Measurements from ENCODE around the gene NECTIN3.

NECTIN3 gene

DNA sequence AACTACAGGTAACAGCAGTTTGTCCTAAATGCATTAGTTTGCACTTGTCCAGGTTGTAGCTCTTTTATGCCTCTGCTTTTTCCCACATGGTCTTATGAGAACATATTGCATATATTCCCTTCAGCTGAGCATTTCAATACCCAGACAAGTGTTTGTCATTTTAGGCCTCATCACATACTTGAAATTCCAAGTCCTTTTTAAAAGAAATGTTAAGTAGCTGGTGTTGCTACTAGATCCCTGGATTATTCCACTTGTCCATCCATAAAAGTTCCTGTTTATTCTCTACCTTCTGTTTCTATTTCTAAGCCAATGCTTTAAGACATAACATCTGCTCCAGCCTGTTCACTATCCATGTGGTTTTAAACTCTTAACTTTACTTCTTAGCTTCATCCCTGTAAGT, 128.4 kb downstream of the NECTIN3 start:
- TF ChIP-seq GFI1B (tag by site-specific recombination; IDR thresholded peaks at IDR 0.05) (no peak), ZNF529 (tag by site-specific recombination; IDR thresholded peaks at IDR 0.05; ENCODE audit: insufficient replicate concordance) (no peak), KLF1 (tag by site-specific recombination; IDR thresholded peaks at IDR 0.05) (no peak), ZNF214 (tag by site-specific recombination; IDR thresholded peaks at IDR 0.05; ENCODE audit: borderline replicate concordance) (no peak), ZNF10 (tag by site-specific recombination; IDR thresholded peaks at IDR 0.05) (no peak)
- TF ChIP-seq, protein P1, sequence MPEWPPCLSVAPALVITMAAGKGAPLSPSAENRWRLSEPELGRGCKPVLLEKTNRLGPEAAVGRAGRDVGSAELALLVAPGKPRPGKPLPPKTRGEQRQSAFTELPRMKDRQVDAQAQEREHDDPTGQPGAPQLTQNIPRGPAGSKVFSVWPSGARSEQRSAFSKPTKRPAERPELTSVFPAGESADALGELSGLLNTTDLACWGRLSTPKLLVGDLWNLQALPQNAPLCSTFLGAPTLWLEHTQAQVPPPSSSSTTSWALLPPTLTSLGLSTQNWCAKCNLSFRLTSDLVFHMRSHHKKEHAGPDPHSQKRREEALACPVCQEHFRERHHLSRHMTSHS (tag by site-specific recombination; IDR thresholded peaks at IDR 0.05), result no peak
- H3K4me1 ChIP-seq (ENCODE audit: control insufficient read depth, insufficient read depth, low read length), result no peaks in the 10 kb centered on the region
- peaks cover 0 to 4% of the 10 kb centered on the region in 2 experiments; a peak in 1 of 3 replicates for H3K36me3 ChIP-seq (ENCODE audit: control insufficient read depth in 2 of 2, insufficient read depth in 1 of 2, low read length in 2 of 2)
- no peaks in the 10 kb centered on the region for H3K9me3 ChIP-seq (ENCODE audit: control insufficient read depth, insufficient read depth, low read depth, low read length)
- no peak overlapping the region for H3K4me3 ChIP-seq (ENCODE audit: low read depth, low read length)
- no peak overlapping the region for H3K27ac ChIP-seq (ENCODE audit: extremely low read depth, low read depth, low read length)
- POLR2A ChIA-PET, result no interaction called here
- CTCF ChIA-PET, result no interaction called here

DNA sequence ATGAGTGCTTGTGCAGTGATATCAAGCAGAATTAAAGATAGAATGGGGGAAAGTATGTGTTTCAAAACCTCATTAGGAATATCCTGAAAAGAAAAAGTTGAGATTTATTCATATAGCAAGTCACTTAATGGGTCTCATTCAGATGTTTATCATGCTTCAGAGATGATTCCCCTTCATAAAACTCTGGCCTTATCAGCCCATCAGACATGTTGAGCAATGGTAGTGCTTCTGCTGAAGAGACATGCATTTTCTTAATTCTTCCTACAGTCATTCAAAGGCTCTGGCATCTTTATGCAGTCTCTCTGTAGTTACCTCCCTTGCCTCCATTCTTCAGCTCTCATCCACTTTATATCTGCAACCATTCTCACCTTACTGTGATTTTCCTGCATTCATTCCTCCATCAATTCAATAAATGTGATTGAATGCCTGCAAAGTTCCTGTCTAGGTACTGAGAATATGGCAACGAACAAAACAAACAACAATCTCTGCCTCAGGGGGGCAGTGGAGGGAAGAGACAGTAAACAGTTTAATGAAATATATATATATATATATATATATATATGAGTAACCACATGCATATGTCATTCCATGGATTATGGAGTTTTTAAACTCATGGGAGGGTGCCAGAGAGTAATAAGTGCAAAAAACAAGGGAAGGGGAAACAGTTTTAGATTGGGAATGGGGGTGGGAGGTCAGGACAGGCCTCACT, 138.5 kb downstream of the NECTIN3 start:
- POLR2A ChIA-PET, result no interaction called here
- Histone ChIP-seq H3K4me1 (ENCODE audit: control insufficient read depth, insufficient read depth, low read length) (no peaks in the 10 kb centered on the region), H3K27ac (ENCODE audit: extremely low read depth, low read depth, low read length) (no peak overlapping the region), H3K4me3 (ENCODE audit: low read depth, low read length) (no peak overlapping the region), H3K36me3 (ENCODE audit: control insufficient read depth in 2 of 2, insufficient read depth in 1 of 2, low read length in 2 of 2) (no peaks in the 10 kb centered on the region), H3K9me3 (ENCODE audit: control insufficient read depth, insufficient read depth, low read depth, low read length) (no peaks in the 10 kb centered on the region)
- CTCF ChIA-PET, result interaction anchor here (0.7 kb wide), 1 partner anchor 331 kb away, joined by 3 read pairs; no protein-coding TSS in a partner anchor
- TF ChIP-seq ZNF335 (tag by site-specific recombination; conservative IDR thresholded peaks at IDR 0.05), result no peak
- TF ChIP-seq, protein P2, sequence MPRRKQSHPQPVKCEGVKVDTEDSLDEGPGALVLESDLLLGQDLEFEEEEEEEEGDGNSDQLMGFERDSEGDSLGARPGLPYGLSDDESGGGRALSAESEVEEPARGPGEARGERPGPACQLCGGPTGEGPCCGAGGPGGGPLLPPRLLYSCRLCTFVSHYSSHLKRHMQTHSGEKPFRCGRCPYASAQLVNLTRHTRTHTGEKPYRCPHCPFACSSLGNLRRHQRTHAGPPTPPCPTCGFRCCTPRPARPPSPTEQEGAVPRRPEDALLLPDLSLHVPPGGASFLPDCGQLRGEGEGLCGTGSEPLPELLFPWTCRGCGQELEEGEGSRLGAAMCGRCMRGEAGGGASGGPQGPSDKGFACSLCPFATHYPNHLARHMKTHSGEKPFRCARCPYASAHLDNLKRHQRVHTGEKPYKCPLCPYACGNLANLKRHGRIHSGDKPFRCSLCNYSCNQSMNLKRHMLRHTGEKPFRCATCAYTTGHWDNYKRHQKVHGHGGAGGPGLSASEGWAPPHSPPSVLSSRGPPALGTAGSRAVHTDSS (tag by site-specific recombination; IDR thresholded peaks at IDR 0.05), result no peak
- TF ChIP-seq SCRT1 (tag by site-specific recombination; IDR thresholded peaks at IDR 0.05; ENCODE audit: borderline replicate concordance), result no peak
- TF ChIP-seq ZNF555 (tag by site-specific recombination; conservative IDR thresholded peaks at IDR 0.05), result no peak
- no peak for TF ChIP-seq ZNF354C (tag by site-specific recombination; IDR thresholded peaks at IDR 0.05; ENCODE audit: borderline replicate concordance, low read depth)
- TF ChIP-seq OSR2 (tag by site-specific recombination; IDR thresholded peaks at IDR 0.05), result no peak
- TF ChIP-seq ZNF664 (tag by site-specific recombination; IDR thresholded peaks at IDR 0.05), result no peak
- TF ChIP-seq ZFP37 (tag by site-specific recombination; IDR thresholded peaks at IDR 0.05), result no peak
- TF ChIP-seq, protein P3, sequence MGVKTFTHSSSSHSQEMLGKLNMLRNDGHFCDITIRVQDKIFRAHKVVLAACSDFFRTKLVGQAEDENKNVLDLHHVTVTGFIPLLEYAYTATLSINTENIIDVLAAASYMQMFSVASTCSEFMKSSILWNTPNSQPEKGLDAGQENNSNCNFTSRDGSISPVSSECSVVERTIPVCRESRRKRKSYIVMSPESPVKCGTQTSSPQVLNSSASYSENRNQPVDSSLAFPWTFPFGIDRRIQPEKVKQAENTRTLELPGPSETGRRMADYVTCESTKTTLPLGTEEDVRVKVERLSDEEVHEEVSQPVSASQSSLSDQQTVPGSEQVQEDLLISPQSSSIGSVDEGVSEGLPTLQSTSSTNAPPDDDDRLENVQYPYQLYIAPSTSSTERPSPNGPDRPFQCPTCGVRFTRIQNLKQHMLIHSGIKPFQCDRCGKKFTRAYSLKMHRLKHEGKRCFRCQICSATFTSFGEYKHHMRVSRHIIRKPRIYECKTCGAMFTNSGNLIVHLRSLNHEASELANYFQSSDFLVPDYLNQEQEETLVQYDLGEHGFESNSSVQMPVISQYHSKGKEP (tag by site-specific recombination; IDR thresholded peaks at IDR 0.05), result no peak
- no peak for TF ChIP-seq ZBTB20 (tag by site-specific recombination; IDR thresholded peaks at IDR 0.05)
- TF ChIP-seq ZBTB1 (tag by site-specific recombination; IDR thresholded peaks at IDR 0.05), result no peak
- TF ChIP-seq ZNF561 (tag by site-specific recombination; IDR thresholded peaks at IDR 0.05; ENCODE audit: borderline replicate concordance), result no peak
- no peak for TF ChIP-seq ZNF843 (tag by site-specific recombination; IDR thresholded peaks at IDR 0.05)

All from HEK293 (cell line).